NCI-H1694 (cell line): ENCODE results near the gene PACS1.

Experiments used
- DNase-seq: peaks from one replicate; lab custom pipeline; 2025; lab: John Stamatoyannopoulos, UW

Gene PACS1

DNA sequence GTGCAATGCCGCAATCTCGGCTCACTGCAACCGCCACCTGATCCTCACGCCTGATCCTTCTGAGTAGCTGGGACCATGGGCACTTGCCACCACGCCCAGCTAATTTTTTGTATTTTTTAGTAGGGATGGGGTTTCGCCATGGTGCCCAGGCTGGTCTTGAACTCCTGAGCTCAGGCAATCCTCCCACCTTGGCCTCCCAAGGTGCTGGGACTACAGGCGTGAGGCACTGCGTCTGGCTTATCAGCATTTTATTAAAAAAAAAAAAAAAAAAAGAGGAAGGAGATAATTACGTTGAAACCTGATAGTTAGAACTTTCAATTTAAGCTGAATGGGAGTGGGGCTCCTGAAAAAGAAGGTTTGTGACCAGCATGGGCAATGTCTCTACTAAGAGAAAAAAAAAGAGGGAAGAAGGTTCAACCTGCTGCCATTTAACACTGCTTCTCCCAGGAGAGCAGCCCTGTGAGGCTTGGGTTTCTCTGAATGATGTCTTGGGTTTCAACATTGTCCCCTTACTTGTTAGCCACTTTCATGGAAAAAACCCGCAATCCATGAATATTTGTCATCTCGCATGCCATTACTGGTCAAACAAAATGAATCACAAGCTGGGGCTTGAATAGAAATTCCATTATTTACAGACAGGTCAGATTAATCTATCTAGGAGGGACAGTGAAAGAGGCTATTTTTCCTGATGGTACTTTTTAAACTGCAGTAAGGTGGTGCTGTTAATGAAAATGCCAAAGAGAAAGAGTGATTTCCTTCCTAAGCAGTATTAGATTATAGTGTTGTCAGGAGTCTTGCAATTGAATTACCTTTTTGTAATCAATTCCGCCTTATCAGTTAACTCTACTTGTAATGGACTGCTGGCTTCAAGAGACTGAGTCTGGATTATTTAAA lies 72.5 kb downstream of the PACS1 start:
- no peak for DNase-seq

DNA sequence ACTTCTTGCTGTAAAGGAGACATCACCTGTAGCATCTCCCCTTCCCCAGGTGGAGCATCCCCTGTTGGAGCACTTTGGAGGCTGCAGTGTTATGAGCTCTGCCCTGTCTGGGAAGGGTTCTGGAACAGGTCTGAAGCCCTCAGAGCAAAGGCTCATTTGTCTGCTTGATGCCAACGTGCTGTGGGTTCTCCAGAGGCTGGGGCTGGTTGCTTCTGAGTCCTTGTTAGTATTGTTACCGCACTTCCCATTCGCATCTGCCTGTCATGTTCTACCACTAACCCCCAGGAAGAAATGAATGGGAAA lies 73.1 kb downstream of the PACS1 start:
- no peak for DNase-seq

DNA sequence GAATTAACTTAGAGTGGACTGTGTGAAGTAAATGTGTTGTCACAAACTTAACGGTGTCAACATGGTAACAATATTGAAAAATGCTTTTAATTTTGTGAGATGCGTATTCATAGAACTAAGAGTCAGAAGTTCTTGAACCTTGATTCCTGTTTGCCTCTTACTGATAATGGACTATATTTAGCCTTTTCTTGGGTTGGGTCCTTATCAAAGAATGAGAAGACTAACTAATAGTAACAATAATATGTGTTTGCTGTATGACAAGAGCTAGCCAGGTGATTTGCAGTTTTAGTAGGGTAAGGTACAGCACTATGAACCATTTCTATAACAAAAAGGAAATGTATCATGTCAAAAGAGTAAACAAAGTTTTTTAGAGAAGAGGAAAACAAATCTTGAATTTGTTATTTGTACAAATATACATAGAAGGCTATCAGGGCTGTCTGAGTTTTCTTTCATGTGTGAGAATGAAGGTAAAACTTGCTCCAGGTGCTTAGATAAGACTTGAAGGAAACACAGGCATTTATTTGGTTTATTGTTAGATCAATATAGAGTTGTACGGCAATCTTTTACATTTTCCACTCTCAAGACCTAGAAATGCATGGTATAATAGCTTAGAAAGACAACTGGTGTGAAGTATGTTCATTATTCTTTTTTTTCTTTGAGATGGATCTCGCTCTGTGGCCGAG lies 74.1 kb downstream of the PACS1 start:
- no peak for DNase-seq

DNA sequence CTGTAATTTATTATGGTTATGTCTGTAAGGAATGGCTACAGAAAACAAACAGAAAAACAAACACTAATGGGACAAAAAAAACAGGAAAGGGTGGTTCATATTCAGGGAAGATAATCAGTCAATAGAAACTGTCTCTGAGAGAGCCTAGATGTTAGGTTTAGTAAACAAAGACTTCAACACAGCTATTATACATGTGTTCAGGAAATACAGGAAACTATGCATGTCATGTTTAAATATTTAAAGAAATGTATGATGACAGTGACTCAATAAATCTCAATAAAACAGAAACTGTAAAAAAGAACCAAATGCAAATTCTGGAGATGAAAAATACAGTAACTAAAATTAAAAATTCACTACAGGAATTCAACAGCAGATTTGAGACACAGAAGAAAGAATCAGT lies 76.0 kb downstream of the PACS1 start:
- DNase-seq: no peak

DNA sequence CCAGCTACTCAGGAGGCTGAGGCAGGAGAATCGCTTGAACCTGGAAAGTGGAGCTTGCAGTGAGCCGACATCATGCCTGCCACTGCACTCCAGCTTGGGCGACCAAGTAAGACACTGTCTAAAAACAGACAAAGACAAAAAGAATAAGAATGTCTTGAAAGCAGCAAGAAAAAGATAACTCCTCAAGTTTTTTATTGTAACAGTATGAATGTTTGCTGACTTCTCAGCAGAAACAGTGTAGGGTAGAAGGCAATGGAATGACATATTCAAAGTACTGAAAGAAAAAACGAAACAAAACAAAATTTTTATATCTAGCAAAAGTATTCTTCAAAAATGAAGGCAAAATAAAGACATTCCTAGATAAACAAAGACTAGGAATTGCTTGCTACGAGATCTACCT lies 76.9 kb downstream of the PACS1 start:
- no peak for DNase-seq

DNA sequence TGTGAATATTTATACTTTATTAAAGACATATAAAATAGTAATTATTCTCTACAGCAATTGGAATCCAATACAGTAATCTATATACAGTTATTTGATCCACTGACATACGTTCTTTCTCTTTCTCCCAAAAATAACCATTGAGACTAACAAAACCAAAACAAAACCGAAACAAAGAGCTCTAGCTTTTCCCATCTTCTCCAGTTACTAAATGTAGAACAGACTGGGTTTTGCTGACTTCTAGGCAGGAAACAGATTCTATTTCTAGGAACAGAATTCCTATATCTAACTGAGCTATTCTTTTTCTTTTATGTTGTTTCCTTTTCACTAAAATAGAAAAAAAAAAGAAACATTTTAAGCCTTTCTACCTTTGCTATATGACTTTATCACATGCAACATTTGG lies 80.1 kb downstream of the PACS1 start:
- DNase-seq: no peak

DNA sequence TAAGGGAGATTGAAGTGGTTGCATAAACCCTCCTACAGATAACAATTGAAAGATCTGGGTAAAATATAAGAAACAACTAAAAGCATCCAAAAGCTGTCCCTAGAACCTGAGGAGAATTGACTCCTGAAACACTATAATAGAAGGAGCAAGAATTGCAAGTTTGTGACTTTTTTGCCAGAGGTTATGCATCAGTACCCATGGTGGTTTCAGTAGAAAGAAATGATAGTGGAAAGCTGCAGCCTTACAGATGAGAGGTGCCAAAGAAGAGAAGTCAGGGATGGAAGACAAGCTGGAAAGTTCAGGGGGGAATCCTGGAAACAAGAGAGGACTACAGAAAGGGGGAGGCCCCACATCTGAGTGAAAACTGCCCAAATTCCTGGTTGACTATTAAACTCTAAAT lies 80.7 kb downstream of the PACS1 start:
- no peak for DNase-seq

DNA sequence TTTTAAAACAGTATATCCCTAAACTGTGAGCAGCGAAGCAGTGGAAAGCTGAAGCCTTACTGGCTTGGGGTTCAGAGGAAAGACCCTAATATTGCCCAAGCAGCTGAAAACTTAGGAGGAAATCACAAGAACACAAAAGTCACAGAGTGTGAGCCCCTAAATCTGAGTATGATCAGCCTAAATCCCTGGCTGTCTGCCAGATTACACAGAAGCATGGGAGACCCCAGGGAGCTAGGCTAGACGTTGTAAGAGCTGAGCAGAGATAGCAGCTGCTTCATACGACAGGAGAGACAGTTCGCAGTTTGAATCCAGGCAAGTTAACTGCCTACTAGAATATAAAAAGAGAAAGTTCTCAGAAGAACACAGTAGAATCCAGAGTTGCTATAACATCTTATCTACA lies 81.2 kb downstream of the PACS1 start:
- DNase-seq: no peak

DNA sequence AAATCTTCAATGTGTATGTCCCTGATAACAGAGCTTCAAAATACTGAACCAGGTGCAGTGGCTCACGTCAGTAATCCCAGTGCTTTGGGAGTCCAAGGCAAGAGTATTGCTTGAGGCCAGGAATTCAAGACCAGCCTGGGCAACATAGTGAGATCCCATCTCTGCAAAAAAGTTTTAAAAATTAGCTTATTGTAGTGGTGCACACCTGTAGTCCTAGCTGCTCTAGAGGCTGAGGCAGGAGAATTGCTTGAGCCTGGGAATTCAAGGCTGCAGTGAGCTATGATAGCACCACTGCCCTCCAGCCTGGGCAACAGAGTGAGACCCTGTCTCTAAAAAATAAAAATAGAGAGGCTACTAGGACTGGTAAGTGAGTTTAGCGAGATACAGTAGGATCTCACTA lies 84.0 kb downstream of the PACS1 start:
- DNase-seq: no peak

DNA sequence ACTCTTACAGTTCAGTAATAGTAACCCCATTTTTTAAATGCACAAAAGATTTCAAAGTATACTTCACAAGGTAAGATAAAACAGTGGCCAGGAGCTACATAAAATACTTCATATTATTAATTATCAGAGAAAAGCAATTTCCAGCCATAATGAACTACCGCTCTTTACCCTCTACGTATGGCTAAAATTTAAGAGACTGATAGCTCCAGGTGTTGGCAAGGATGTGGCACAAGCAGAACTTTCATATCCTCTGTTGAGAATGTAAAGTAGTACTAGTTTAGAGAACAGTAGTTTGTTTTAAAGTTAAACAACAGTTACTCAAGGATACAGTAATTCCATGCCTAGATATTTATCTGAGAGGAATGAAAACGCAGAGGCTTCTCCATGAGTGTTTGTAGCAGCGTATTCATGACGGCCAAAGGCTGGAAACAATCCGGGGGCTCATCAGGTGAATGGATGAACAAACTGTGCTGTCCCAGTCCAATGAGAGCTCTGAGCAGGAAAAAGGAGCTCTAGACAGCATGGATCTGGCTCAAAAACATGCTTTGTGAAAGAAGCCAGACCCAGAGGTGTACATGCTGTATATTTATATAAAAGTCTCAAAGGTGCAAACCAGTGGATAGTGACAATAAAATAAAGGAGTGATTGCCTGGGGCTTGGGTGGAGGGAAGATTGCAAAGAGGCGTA lies 85.5 kb downstream of the PACS1 start:
- DNase-seq: no peak

DNA sequence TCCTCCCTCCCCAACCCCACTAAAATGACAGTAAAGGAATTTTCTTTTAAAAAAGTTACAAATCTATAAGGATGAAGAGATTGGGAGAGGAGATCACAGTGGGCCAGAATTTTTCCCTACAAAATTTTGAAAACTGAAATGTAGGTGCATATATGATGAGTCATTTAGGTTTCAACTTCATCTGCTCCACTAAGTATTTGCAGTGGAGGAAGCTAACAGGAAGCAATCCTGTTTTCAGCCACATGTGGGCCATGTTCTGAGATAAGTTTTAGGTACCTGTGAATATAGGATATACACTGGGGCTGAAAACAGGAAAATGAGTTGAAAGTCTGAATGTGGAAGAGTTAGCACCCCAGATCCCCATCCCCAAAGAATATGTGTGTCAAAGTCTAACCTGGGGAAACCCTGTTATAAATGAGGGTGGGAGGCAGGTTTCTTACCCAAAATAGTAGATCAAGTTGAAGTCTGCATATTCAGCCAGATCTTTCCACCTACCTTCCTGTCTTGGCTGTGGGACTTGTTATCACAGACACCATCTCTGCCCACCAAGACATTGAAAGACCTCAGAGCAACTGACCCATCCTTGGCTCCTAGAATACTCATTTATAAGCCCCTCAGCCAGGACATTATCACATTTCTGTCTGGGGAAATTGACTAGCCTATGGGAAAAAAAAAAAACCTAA lies 87.3 kb downstream of the PACS1 start:
- no peak for DNase-seq

DNA sequence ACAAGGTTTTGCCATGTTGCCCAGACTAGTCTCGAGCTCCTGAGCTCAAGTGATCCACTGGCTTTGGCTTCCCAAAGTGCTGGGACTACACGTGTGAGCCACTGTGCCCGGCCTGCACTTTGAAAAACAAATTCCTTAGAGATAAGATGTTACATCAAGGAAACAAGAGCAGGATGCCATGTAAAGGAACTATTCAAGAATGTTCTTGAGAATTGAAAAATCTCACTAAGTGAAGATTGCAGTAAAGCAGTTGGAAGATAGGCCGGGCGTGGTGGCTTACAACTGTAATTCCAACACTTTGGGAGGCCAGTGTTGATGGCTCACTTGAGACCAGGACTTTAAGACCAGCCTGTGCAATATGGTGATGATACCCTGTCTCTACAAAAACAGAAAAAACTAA lies 88.1 kb downstream of the PACS1 start:
- DNase-seq: no peak

DNA sequence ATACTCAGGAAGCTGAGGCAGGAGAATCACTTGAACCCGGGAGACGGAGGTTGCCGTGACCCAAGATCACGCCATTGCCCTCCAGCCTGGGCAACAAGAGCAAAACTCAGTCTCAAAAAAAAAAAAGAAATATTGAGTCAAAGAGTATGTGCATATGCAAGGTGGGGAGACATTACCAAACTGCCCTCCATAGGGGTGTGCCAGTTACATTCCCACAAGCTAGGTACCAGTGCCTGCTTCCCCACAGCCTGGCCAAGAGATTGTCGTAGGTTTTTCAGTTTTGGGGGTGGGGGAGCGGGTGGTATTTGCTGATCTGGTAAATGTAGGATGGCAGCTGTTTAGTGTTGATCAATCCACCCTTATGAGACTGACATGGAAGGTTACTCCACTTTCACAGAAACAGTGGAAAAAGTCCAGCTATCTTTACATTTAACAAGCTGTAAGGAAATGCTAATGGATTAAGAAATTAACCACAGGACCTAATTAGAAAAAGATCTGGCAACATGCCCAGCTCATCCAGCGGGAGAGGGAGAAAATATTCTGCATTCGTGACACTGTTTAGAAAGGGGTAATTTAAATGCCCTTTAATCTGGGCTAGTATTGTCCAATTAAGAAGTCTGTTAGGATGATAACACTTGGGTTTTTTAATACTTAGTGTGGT lies 89.4 kb downstream of the PACS1 start:
- DNase-seq: no peak

DNA sequence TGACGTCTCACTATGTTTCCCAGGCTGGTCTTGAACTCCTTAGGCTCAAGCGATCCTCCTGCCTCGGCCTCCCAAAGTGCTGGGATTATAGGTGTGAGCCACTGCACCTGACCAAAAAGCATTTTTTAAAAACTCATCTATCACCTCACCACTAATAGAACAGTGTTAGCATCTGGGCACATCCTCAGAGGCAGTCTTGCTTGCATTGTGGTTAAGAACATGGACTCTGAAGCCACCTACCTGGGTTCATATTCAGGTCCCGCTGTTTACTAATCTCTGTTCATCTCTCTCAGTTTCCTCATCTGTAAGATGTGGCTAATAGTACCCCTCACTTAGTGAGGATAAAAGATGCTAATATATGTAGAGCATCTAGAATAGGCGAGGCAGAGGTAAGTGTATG lies 90.6 kb downstream of the PACS1 start:
- no peak for DNase-seq

DNA sequence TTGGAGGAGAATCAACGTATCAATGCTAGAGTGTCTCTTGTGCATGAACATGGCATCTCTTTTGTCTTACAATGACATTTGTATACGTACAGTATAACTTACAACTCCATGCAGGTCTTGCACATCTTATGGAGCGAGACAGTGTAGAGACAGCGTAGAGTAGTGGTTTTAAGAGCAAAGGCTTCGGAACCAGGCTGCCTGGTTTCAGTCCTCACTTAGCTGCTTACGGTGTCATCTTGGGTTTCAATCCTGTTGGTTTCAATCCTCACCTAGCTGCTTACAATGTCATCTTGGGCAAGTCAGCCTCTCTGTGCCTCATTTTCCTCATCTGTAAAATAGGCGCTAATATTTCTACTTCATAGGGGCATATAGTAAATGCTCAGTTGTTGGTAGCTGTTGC lies 98.2 kb downstream of the PACS1 start:
- DNase-seq: no peak

DNA sequence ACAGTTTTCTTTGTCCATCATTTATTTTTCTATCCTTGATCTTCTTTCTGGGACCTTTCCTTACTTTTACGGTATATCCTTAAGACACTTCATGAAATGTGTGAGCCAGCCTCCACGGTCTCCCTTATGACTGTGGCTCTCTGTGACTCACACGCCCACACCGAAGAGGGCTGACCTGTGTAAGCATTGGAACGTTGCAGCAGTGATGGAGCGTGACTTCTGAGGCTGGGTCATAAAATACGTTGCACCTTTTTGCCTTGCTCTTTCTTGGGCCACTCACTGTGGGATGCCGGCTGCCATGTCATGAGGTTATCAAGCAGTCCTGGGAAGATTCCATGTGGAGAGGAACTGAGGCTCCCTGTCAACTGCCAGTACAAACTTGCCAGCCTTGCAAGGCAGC lies 102.1 kb downstream of the PACS1 start:
- no peak for DNase-seq

DNA sequence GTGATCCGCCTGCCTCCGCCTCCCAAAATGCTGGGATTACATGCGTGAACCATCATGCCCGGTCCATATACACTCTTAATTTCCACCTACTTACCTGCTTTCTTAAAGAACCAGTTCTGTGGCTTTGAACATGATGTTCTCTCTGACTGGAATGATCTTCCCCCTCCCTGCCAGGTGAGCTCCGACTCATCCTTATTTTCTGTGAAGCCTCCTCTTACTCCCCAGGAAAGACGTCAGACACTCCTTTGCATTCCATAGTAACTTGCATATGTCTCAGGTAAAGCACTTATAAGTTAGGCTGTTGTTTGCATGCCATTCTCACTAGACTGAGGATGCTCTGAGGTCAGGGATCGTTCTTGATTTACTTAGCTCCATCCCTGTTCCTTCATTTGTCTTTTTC lies 106.6 kb downstream of the PACS1 start:
- DNase-seq: no peak

DNA sequence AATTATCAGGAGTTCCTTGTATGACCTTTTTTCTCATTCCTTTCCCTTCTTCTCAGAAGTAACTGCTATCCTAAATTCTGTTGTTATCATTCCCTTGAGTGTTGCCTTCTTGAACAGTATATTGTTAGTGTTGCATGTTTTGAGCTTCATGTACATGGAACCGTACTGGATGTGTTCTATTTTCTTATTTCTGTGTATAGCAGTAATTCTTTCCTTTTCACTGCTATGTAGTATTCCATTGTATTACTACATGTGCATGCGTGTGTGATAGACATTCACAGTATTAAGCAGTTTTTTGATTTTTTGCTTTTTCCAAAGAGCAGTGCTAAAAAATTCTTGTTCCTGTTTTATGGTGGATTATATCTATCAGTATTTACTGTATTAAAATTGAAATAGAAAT lies 108.1 kb downstream of the PACS1 start:
- DNase-seq: no peak

DNA sequence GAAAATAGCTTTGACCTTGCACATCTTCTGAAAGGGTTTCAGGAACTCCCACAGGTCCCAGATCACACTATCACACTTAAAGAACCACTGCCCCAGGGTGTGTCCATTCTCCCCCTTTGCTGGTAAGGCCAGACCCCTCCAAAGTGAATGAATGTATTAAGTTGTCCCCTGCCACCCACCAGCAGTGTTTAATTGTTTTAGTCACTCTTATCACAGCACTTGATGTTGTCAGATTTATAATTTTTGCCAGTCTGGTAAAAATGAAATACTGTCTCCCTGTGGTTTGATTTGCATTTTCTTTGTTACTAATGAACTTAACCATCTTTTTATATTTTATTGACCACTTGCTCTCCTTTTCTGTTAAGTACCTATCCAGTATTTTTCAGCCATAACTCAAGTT lies 108.8 kb downstream of the PACS1 start:
- DNase-seq: no peak

DNA sequence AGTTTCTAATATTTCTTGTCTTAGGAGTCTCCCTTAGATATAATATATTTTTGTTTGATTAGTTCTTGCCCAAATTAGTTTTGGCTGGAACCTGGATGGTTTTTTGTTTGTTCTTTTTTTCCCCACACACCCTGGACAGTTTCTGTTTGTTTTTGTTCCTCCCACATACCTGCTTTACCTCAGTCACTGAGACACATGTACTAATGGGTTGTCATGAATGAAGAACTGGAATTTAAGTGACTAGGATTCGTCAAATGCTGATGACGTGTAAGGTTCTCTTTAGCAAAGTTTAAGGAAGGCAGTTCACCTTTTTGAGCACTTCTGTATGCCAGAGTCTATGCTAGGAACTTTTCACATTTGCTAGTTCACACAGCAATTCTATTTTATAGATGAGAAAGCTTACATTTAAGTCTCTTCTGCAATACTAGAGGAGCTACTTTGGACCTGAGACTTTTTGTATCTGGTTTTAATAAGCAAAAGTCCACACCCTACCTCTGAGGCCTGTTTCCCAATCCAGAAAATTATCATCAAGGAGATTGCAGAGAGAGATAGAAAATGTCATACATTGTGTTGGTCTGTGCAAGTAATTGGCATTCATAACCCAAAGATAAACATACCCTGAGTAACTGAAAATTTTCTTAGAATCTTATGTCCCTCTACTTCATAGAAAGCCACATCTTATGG lies 111.7 kb downstream of the PACS1 start:
- DNase-seq: no peak

DNA sequence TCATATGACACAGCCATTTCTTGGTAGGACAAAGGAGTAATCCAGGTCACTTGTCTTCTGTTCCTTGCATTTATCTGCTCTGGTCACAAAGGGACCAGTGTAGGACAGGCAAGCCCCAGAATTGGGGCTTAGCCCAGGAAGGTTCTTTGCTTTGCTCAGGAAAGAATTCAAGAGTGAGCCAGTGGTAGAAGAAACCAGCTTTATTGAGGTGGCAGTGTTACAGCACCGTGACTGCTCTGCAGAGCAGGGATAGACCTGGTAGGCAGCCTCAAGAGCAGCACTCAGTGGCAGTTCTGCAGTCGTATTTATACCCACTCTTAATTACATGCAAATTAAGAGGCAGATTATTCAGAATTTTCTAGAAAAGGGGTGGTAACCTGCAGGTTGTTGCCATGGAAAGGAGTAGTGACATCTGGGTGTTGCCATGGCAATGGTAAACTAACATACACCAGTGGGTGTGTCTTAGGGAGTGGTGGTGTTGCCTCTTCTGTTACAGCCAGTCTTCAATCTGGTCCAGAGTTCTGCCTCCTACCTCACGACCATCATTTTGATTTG lies 113.5 kb downstream of the PACS1 start:
- no peak for DNase-seq
